Posterior vena cava (tissue), 2 donors: ENCODE data around the gene ADAMTSL5. TPM values are rescaled to one million over a fixed set of nuclear protein-coding genes. Genes with fewer than 3 reads are reported as not detected.
A peak's percentile ranks its signal among the peaks of the same experiment; 100 is the strongest.
"Not testable (repeated sequence)": the region's sequence is repeated elsewhere in the genome, so short reads cannot be mapped to it uniquely, and the experiment has no call there.

Experiments used
- DNase-seq: peaks from one replicate; pipeline ENCODE4 v3.0.0-alpha.2; 2020; ENCODE audit warnings: low spot score
- intact Hi-C, 2 donors: fragments of 100-400 bp; cut with DNase I; formaldehyde crosslinking; loops; one replicate each; pipeline versions ENCODE4 v1.14.1 to v1.14.2; 2022 to 2023
- long read RNA-seq, 2 donors: library from polyadenylated mRNA; unstranded; transcript quantifications; one replicate each; pipeline ENCODE4 v2.0.0, GENCODE V29; 2020 to 2021
- total RNA-seq, 2 donors: library from RNA; stranded (reverse); fragmentation: NEBNext Ultra II Directional; extraction: Animal tissue kit (Norgen Biotek cat#: 25700); gene quantifications; one replicate each; pipeline ENCODE4 v1.2.1, GENCODE V29; 2021
- donor health status: DM: yes; HTN: yes; CAD: no.
- donor health status: DM: yes; HTN: yes; CAD: no.

ADAMTSL5 gene
- 1 to 10 TPM; 7.4 to 9.1 TPM for total RNA-seq
- long read RNA-seq, donor 1, partial matches to known transcripts = 0 of 2 reads
- long read RNA-seq, donor 1, other reads (novel, unspliced or antisense) = 2 of 2 reads
- long read RNA-seq, donor 2, partial matches to known transcripts = 0 of 6 reads
- long read RNA-seq, donor 2, other reads (novel, unspliced or antisense) = 5 of 6 reads

GRCh38 chr19:1512671-1513498, at the start of gene ADAMTSL5:
Gene ADAMTSL5 (minus strand): TSS chr19:1513019. CDS start chr19:1510943, 2,076 bp downstream.
- intact Hi-C loops = no loop called here
- peak; percentile 80 for DNase-seq

GRCh38 chr19:1561236-1561842, 48.5 kb upstream of the ADAMTSL5 start:
- intact Hi-C loops = no loop called here
- no peak for DNase-seq

- intact Hi-C loops = loop anchor here in 1 of 2 donors (1.0 kb wide), 1 partner anchor 20 kb away; no protein-coding TSS in a partner anchor
- no peak for DNase-seq
Measured at GRCh38 chr19:1560286-1560882, 47.6 kb upstream of the ADAMTSL5 start.

GRCh38 chr19:1558552-1558951, 45.7 kb upstream of the ADAMTSL5 start:
- intact Hi-C loops = no loop called here
- no peak for DNase-seq

- DNase-seq = no peak
- intact Hi-C loops = no loop called here
Measured at GRCh38 chr19:1556390-1557070, 43.7 kb upstream of the ADAMTSL5 start.

- DNase-seq = no peak
- intact Hi-C loops = no loop called here
Measured at GRCh38 chr19:1555487-1556389, 42.9 kb upstream of the ADAMTSL5 start.

- no peak for DNase-seq
- intact Hi-C loops = no loop called here
Measured at GRCh38 chr19:1554968-1555367, 42.1 kb upstream of the ADAMTSL5 start.

- DNase-seq = no peak
- intact Hi-C loops = no loop called here
Measured at GRCh38 chr19:1553415-1553814, 40.6 kb upstream of the ADAMTSL5 start.

GRCh38 chr19:1551068-1552040, 38.5 kb upstream of the ADAMTSL5 start:
- intact Hi-C loops = no loop called here
- DNase-seq = no peak

- intact Hi-C loops = loop anchor here (5.0 to 10.0 kb wide), 3 partner anchors 105 to 218 kb away; partner anchors contain the start of gene TCF3 (in 1 of the 2)
- DNase-seq = no peak
Measured at GRCh38 chr19:1549332-1549945, 36.6 kb upstream of the ADAMTSL5 start.

- no peak for DNase-seq
- intact Hi-C loops = loop anchor here in 1 of 2 donors (1.0 to 10.0 kb wide), 2 partner anchors 20 to 114 kb away; partner anchors contain the start of gene TCF3
Measured at GRCh38 chr19:1540365-1540925, 27.6 kb upstream of the ADAMTSL5 start.

GRCh38 chr19:1539749-1540148, 26.9 kb upstream of the ADAMTSL5 start:
- not testable (repeated sequence) for DNase-seq
- intact Hi-C loops = loop anchor here in 1 of 2 donors (1.0 to 10.0 kb wide), 2 partner anchors 21 to 115 kb away; partner anchors contain the start of gene TCF3

GRCh38 chr19:1538978-1539377, 26.2 kb upstream of the ADAMTSL5 start:
- intact Hi-C loops = no loop called here
- no peak for DNase-seq

GRCh38 chr19:1535699-1536098, 22.9 kb upstream of the ADAMTSL5 start:
- intact Hi-C loops, DNase-seq: not testable (repeated sequence)

- DNase-seq = no peak
- intact Hi-C loops = no loop called here
Measured at GRCh38 chr19:1534972-1535371, 22.2 kb upstream of the ADAMTSL5 start.

GRCh38 chr19:1533510-1534150, 20.8 kb upstream of the ADAMTSL5 start:
- DNase-seq = no peak
- intact Hi-C loops = no loop called here
